ENCODE data around the gene NAV3.

The NAV3 gene

DNA sequence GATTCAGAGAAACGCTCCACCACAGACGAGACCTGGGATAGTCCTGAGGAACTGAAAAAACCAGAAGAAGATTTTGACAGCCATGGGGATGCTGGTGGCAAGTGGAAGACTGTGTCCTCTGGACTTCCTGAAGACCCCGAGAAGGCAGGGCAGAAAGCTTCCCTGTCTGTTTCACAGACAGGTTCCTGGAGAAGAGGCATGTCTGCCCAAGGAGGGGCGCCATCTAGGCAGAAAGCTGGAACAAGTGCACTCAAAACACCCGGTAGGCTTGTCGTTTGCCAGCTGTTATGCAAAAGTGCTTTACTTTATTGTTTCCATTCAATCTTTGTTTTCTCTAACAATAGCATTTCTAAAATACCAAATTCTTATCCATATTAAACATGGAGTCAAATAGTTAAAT is 287.3 kb downstream of the NAV3 start:
- no peak overlapping the region for H3K27ac Mint-ChIP-seq
- no peaks in the 10 kb centered on the region for H3K36me3 Mint-ChIP-seq
- H3K9me3 Mint-ChIP-seq, result peaks cover 15% of the 10 kb centered on the region
- DNase-seq (ENCODE audit: low spot score in 2 of 2) (no peak), ATAC-seq (no peak)
- no peaks in the 10 kb centered on the region for H3K4me1 Mint-ChIP-seq
- no peak overlapping the region for H3K4me3 Mint-ChIP-seq

DNA sequence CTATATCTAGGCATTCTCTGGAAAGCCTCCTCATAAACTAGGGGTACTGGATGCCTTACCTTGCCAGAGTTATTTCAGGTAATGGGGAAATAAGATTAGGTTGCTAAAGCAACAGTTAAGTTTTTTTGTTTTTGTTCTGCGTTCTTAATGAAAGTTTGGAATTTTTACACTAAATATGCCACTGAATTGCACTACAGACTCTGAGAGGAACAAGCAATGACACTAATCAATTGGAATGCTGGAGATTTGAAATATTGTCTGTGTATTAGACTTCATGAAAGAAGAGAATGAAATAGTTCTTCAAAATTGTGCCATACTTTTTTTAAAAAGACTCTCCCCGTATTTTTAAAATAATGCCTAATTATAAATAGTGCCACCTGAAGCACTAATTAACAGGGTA is 287.8 kb downstream of the NAV3 start:
- no peaks in the 10 kb centered on the region for H3K36me3 Mint-ChIP-seq
- H3K9me3 Mint-ChIP-seq, result peaks cover 15% of the 10 kb centered on the region
- H3K4me3 Mint-ChIP-seq, result no peak overlapping the region
- H3K27ac Mint-ChIP-seq, result no peak overlapping the region
- ATAC-seq (no peak), DNase-seq (ENCODE audit: low spot score in 2 of 2) (no peak)
- no peaks in the 10 kb centered on the region for H3K4me1 Mint-ChIP-seq

DNA sequence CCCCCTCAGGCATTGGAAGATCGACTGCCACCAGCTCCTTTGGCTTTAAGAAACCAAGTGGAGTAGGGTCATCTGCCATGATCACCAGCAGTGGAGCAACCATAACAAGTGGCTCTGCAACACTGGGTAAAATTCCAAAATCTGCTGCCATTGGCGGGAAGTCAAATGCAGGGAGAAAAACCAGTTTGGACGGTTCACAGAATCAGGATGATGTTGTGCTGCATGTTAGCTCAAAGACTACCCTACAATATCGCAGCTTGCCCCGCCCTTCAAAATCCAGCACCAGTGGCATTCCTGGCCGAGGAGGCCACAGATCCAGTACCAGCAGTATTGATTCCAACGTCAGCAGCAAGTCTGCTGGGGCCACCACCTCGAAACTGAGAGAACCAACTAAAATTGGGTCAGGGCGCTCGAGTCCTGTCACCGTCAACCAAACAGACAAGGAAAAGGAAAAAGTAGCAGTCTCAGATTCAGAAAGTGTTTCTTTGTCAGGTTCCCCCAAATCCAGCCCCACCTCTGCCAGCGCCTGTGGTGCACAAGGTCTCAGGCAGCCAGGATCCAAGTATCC is 288.7 kb downstream of the NAV3 start:
- no peak for DNase-seq (ENCODE audit: low spot score in 2 of 2)
- Mint-ChIP-seq H3K27ac (no peak overlapping the region), H3K36me3 (no peaks in the 10 kb centered on the region), H3K4me3 (no peak overlapping the region), H3K9me3 (peaks cover 7% of the 10 kb centered on the region), H3K4me1 (no peaks in the 10 kb centered on the region)
- ATAC-seq, result no peak

DNA sequence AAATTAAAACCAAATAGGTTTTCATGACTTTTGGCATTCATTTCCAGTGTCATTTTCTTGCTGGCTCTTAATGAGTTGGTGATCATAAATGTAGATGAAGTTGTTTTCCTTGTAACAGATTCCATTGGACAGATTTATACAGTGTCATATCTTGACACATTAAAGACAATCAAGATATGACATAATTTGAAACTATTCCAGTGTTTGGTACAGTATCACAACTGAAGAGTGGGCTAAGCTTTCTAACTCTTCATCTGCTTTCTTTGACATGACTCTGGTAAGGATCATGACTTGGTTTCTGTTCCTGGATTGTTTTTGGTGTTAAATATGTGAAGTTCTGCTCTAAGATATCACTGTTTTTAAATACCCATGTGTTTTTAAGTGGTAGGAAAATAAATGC is 289.6 kb downstream of the NAV3 start:
- ATAC-seq, result no peak
- no peak overlapping the region for H3K4me3 Mint-ChIP-seq
- H3K9me3 Mint-ChIP-seq, result peaks cover 6% of the 10 kb centered on the region
- H3K36me3 Mint-ChIP-seq, result no peaks in the 10 kb centered on the region
- H3K27ac Mint-ChIP-seq, result no peak overlapping the region
- DNase-seq (ENCODE audit: low spot score in 2 of 2), result no peak
- no peaks in the 10 kb centered on the region for H3K4me1 Mint-ChIP-seq

DNA sequence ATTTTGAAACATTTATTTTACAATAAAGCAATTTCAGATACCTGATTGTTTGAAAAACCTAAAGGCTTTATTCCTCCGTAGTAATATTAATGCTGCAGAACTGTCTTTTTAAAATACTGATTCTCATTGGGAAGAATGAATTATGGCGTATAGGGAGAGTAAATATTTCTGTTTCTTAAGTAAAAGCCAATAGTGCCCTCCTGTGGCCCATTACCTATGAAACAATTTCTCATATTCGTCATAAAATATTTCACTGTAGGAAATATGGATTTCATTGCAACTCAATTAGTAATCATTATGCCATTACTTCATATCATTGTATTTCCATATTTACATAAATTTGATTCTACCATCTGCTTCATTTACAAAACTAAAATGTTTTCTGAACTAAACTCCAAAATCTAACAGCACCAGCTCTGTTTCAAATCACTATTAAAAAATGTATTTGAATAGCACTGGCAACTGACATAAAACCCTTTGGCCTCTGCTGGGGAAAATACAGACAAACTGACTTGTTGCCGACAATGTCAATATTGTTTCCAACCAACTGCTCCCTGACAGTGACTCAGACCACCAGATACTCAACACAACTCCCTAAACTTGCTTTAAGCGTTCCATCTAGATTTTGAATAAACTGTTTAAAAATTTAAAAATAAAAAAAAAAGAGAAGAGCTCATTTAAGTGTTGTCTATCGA is 290.3 kb downstream of the NAV3 start:
- Mint-ChIP-seq H3K4me1 (no peaks in the 10 kb centered on the region), H3K9me3 (peaks cover 6% of the 10 kb centered on the region), H3K27ac (no peak overlapping the region), H3K4me3 (no peak overlapping the region), H3K36me3 (no peaks in the 10 kb centered on the region)
- ATAC-seq (no peak), DNase-seq (ENCODE audit: low spot score in 2 of 2) (no peak)

DNA sequence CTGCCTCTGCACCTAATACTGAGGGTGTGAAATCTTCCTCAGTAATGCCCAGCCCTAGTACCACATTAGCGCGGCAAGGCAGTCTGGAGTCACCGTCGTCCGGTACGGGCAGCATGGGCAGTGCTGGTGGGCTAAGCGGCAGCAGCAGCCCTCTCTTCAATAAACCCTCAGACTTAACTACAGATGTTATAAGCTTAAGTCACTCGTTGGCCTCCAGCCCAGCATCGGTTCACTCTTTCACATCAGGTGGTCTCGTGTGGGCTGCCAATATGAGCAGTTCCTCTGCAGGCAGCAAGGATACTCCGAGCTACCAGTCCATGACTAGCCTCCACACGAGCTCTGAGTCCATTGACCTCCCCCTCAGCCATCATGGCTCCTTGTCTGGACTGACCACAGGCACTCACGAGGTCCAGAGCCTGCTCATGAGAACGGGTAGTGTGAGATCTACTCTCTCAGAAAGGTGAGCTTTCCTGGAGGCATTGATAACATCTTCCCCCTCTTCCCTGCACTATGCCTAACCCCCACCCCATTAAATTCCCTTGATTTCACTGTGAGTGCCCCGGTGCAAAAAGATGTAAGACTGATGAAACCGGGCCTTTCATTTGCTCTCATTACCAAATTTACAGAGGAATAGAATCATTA is 291.4 kb downstream of the NAV3 start:
- DNase-seq (ENCODE audit: low spot score in 2 of 2) (no peak), ATAC-seq (no peak)
- no peak overlapping the region for H3K27ac Mint-ChIP-seq
- H3K4me3 Mint-ChIP-seq, result no peak overlapping the region
- no peaks in the 10 kb centered on the region for H3K36me3 Mint-ChIP-seq
- H3K4me1 Mint-ChIP-seq, result no peaks in the 10 kb centered on the region
- H3K9me3 Mint-ChIP-seq, result peaks cover 6% of the 10 kb centered on the region

DNA sequence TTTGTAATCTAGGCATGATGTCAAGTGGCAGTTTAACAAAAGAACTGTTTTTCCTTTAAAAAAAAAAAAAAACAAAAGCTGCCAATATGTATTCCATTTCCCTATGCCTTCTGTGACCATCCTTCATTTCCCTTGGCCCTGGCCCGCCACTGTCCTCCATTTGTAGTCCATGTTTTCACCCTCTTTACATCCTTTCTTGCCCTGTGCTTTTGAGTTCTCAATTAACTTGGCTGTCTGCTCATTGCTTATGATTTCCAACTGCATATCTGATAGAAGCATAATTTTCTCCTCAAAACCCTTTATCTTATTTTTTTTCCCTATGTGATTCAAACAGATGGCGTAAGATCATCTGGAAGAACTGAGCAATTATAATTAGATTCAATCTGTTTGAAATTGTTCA is 297.5 kb downstream of the NAV3 start:
- no peaks in the 10 kb centered on the region for H3K36me3 Mint-ChIP-seq
- H3K27ac Mint-ChIP-seq, result no peak overlapping the region
- no peak overlapping the region for H3K4me3 Mint-ChIP-seq
- DNase-seq (ENCODE audit: low spot score in 2 of 2) (no peak), ATAC-seq (no peak)
- peaks cover 16% of the 10 kb centered on the region for H3K9me3 Mint-ChIP-seq
- H3K4me1 Mint-ChIP-seq, result no peaks in the 10 kb centered on the region

DNA sequence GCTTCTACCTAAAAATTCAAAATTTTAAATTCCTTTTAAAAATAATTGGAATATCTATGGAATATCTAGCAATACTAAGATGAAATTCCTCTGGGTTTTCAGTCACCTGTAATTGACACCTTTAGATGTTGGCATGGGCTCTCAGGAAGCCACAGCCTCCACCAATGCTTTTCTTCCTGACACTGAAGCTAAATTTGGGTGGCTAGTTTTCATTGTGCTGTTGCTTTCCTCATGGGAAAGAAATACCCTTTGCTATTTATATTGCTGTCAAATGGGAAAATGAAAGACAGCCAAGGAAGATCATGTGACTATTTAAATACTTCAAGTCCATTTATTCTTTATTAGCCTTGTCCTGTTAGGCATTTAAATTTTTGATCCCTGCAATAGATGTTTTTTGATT is 313.0 kb downstream of the NAV3 start:
- no peaks in the 10 kb centered on the region for H3K36me3 Mint-ChIP-seq
- H3K9me3 Mint-ChIP-seq, result peaks cover 2% of the 10 kb centered on the region
- no peaks in the 10 kb centered on the region for H3K4me1 Mint-ChIP-seq
- no peak overlapping the region for H3K4me3 Mint-ChIP-seq
- no peak overlapping the region for H3K27ac Mint-ChIP-seq
- DNase-seq (ENCODE audit: low spot score in 2 of 2), result no peak
- no peak for ATAC-seq

DNA sequence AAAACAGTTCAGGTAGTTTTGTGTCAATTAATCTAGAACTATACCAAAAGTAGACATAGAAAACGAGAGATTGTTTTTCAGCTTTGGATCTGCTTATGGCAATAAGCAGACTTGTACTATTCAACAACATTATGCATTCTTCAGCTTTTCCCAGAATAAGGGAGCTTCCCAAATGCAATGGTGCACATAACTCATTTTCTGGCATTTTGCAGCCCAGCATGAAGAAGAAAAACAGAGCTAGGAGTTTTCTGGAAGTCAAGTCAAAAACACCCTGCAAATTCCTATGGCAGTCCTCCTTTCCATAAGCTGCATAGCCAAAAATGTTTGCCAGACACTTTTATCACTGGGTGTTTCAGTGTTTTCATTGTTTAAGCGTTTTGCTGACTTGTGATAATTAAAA is 314.7 kb downstream of the NAV3 start:
- DNase-seq (ENCODE audit: low spot score in 2 of 2) (no peak), ATAC-seq (no peak)
- Mint-ChIP-seq H3K4me3 (no peak overlapping the region), H3K36me3 (no peaks in the 10 kb centered on the region), H3K4me1 (no peaks in the 10 kb centered on the region), H3K9me3 (peaks cover 2% of the 10 kb centered on the region), H3K27ac (no peak overlapping the region)

DNA sequence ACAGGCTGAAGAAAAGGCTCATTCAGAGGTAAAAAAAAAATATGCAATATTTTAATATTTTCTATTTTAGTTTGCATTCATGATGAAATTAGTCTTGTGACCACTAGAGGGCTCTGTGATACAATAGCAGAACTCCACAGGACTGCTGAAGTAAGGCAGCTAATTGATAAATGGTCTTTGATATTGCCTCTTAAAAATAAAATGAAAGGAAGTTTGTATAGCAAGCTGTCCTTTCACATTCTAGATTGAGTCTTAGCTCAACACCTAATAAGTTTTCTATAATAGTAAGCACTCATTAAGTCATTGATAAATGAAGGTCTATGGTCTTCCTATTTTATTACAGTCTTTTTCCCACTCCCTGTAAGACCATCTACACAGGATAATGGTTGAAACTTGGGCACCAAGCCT is 315.7 kb downstream of the NAV3 start:
- H3K36me3 Mint-ChIP-seq, result no peaks in the 10 kb centered on the region
- H3K4me1 Mint-ChIP-seq, result no peaks in the 10 kb centered on the region
- no peak overlapping the region for H3K4me3 Mint-ChIP-seq
- H3K27ac Mint-ChIP-seq, result no peak overlapping the region
- peaks cover 3% of the 10 kb centered on the region for H3K9me3 Mint-ChIP-seq
- no peak for DNase-seq (ENCODE audit: low spot score in 2 of 2)
- ATAC-seq, result no peak

DNA sequence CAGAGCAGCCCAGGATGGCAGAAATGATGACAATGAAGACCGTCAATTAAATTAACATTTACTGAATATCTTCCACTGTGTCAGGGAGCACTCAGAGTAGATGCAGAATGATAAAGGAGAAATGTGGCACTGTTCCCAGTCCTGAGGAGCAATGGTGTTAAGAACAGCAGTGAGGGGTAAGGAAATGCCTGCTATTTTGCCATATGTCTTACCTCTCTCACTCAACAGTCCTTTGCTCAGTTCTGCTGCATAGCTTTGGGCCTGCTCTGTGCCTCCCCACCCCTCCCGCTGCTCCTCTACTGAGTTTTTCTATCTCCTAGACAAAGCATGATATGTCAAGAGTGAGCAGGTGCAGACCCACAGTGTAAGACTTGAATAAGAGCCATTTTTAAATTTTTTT is 318.8 kb downstream of the NAV3 start:
- H3K4me1 Mint-ChIP-seq, result no peaks in the 10 kb centered on the region
- no peak overlapping the region for H3K4me3 Mint-ChIP-seq
- peaks cover 4% of the 10 kb centered on the region for H3K9me3 Mint-ChIP-seq
- H3K27ac Mint-ChIP-seq, result no peak overlapping the region
- no peak for DNase-seq (ENCODE audit: low spot score in 2 of 2)
- no peaks in the 10 kb centered on the region for H3K36me3 Mint-ChIP-seq
- ATAC-seq, result no peak

DNA sequence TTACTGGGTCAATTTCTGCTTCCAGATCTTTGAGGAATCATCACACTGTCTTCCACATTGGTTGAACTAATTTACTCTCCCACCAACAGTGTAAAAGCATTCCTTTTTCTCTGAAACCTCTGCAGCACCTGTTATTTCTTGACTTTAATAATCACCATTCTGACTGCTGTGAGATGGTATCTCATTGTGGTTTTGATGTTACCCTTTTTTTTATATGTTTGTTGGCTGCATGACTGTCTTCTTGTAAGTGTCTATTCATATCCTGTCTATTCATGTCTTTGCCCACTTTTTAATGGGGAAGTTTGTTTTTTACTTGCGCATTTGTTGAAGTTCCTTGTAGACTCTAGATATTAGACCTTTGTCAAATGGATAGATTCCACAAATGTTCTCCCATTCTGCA is 324.9 kb downstream of the NAV3 start:
- no peak overlapping the region for H3K27ac Mint-ChIP-seq
- ATAC-seq (no peak), DNase-seq (ENCODE audit: low spot score in 2 of 2) (no peak)
- H3K4me3 Mint-ChIP-seq, result no peak overlapping the region
- H3K4me1 Mint-ChIP-seq, result no peaks in the 10 kb centered on the region
- H3K9me3 Mint-ChIP-seq, result peaks cover 5% of the 10 kb centered on the region
- H3K36me3 Mint-ChIP-seq, result no peaks in the 10 kb centered on the region

DNA sequence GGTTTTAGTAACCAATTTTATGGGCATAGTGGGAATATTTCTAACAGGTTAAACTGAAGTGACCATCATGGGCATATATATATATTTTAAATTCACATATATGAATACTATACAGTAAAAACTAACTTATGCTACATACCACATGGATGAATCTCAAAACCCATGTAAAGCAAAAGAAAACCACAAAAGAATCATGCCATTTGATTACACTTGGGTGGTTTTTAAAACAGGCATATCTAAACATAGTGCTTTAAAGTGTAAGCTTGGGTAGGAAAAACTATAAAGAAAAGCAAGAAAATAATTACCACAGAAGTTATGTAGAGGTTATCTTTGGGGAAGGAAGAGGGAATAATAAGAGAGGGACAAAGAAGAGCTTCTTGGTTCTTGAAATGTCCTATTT is 326.1 kb downstream of the NAV3 start:
- no peaks in the 10 kb centered on the region for H3K4me1 Mint-ChIP-seq
- DNase-seq (ENCODE audit: low spot score in 2 of 2), result no peak
- H3K36me3 Mint-ChIP-seq, result no peaks in the 10 kb centered on the region
- H3K27ac Mint-ChIP-seq, result no peak overlapping the region
- no peak overlapping the region for H3K4me3 Mint-ChIP-seq
- ATAC-seq, result no peak
- H3K9me3 Mint-ChIP-seq, result peaks cover 6% of the 10 kb centered on the region

DNA sequence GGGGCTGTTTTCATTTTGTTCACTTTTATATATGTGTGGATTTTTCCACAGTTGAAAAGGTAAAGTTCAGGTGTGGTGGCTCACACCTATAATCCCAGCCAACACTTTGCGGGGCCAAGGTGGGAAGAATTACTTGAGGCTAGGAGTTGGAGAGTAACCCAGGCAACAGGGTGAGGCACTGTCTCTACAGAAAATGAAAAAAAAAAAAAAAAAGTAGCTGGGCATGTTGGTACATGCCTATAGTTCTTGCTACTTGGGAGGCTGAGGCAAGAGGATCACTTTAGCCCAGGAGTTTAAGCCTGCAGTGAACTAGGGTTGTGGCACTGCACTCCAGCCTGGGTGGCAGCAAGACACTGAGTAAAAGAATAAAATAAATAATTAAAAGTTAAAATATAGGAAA is 326.5 kb downstream of the NAV3 start:
- no peak for DNase-seq (ENCODE audit: low spot score in 2 of 2)
- H3K27ac Mint-ChIP-seq, result no peak overlapping the region
- no peak overlapping the region for H3K4me3 Mint-ChIP-seq
- peaks cover 6% of the 10 kb centered on the region for H3K9me3 Mint-ChIP-seq
- H3K36me3 Mint-ChIP-seq, result no peaks in the 10 kb centered on the region
- H3K4me1 Mint-ChIP-seq, result no peaks in the 10 kb centered on the region
- no peak for ATAC-seq

DNA sequence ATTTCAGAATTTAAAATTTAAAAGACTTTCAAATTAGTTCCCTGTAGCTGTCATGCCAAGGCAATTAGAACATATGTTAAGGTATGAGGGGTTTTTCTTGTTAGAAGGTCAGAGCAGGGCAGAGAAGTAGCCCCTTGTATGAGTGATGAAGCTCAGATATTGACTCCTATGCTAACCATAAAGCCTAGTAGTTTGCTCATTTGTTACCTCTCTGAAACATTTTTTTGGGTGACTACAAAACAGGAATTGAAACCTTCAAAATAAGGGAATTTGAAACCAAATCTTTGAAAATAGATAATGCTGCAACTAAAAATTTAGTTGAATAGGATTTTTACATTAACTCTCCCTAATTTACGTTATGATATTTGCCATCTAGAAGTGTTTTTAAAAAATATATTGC is 333.5 kb downstream of the NAV3 start:
- DNase-seq (ENCODE audit: low spot score in 2 of 2) (no peak), ATAC-seq (no peak)
- Mint-ChIP-seq H3K27ac (no peak overlapping the region), H3K36me3 (no peaks in the 10 kb centered on the region), H3K9me3 (peaks cover 7% of the 10 kb centered on the region), H3K4me3 (no peak overlapping the region), H3K4me1 (no peaks in the 10 kb centered on the region)

DNA sequence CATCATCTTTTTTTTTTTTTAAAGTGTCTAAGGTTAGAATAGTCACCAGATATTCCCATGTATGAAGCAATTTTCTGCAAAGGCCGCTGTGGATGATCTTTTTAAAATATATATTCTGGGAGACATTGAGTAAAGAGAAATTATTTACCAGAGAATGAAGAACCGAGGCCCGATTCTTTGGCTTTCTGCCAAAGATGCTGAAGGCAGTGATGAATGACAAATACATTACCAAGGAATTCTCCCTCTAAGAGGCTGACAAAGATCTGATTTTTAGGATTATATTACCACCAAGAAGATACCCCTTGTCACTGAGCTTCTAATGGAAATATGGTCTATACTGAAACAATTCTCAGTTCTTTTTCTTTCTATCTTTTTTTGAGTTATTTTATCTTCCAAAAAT is 336.8 kb downstream of the NAV3 start:
- no peaks in the 10 kb centered on the region for H3K4me1 Mint-ChIP-seq
- no peak overlapping the region for H3K4me3 Mint-ChIP-seq
- DNase-seq (ENCODE audit: low spot score in 2 of 2) (no peak), ATAC-seq (no peak)
- H3K36me3 Mint-ChIP-seq, result no peaks in the 10 kb centered on the region
- no peak overlapping the region for H3K27ac Mint-ChIP-seq
- peaks cover 14% of the 10 kb centered on the region for H3K9me3 Mint-ChIP-seq
